Prostate gland (tissue), 2 donors: ENCODE measurements around the gene PBX3. TPM values are rescaled to one million over a fixed set of nuclear protein-coding genes. Genes with fewer than 3 reads are reported as not detected.

Experiments
- DNase-seq: peaks from one replicate; pipeline ENCODE4 v3.0.0-alpha.2; 2019; ENCODE audit warnings: low spot score
- H3K27ac ChIP-seq, 2 donors: fragments of 200-600 bp; sonication (generic); 2 replicates each; pipeline ENCODE4 v1.5.1; 2017 to 2019
- H3K27me3 ChIP-seq: fragments of 200-600 bp; sonication (generic); replicated peaks from 2 replicates; pipeline ENCODE4 v1.5.1; 2019; ENCODE audit not compliant: insufficient read depth
- H3K36me3 ChIP-seq, 2 donors: fragments of 200-600 bp; sonication (generic); 1 replicate in 1 of 2; 2 replicates in 1 of 2; pipeline versions ENCODE4 v1.5.1 to v1.8.1; 2017 to 2019
- H3K4me1 ChIP-seq: fragments of 200-600 bp; sonication (generic); replicated peaks from 2 replicates; pipeline ENCODE4 v1.5.1; 2019
- H3K4me3 ChIP-seq, 2 donors: fragments of 200-600 bp; sonication (generic); 2 replicates each; pipeline ENCODE4 v1.5.1; 2017 to 2019
- H3K9me3 ChIP-seq: fragments of 200-600 bp; sonication (generic); 2 replicates; pipeline ENCODE4 v1.5.1; 2017
- POLR2A ChIP-seq: fragments of 450-650 bp; IDR thresholded peaks from one replicate; pipeline ENCODE4 v1.6.1; 2016; ENCODE audit warnings: antibody characterized with exemption, mild to moderate bottlenecking
- POLR2AphosphoS5 ChIP-seq: sonication (generic); formaldehyde crosslinking; IDR thresholded peaks from one replicate; pipeline ENCODE4 v1.6.1; 2017; ENCODE audit warnings: antibody characterized with exemption
- WGBS: methylation state at CpG from one replicate; pipeline ENCODE4 v1.1.5; 2018; 5-methylcytosine and 5-hydroxymethylcytosine counted together
- intact Hi-C: fragments of 100-400 bp; cut with DNase I; formaldehyde crosslinking; loops from one replicate; pipeline ENCODE4 v1.14.2; 2022
- total RNA-seq, 2 donors: library from RNA; depleted of rRNA; stranded (reverse); fragments of >200 nt; gene quantifications; one replicate each; pipeline ENCODE4 v1.1.0, GENCODE V29; 2016
- TF ChIP-seq, protein P1 (sequence below), 4 experiments: fragments of 200-600 bp in 2 of 4; fragments of 450-650 bp in 2 of 4; sonication (generic) in 2 of 4; IDR thresholded peaks; 1 replicate in 3 of 4; 2 replicates in 1 of 4; pipeline ENCODE4 v1.5.1; 2016 to 2019; ENCODE audit warnings: antibody characterized with exemption in 4 of 4, mild to moderate bottlenecking in 2 of 4, moderate library complexity in 2 of 4

PBX3 gene
- total RNA-seq = 10 to 100 TPM; 48.5 to 77.6 TPM

GRCh38 chr9:125747053-125747764 lies at the start of gene PBX3:
Gene PBX3, plus strand, starts transcription at chr9:125747373.
- Histone ChIP-seq H3K27ac (peak within 1 kb of the TSS; percentile 91 to 92), H3K36me3 (no peaks in the 10 kb centered on the region), H3K4me1 (no peaks in the 10 kb centered on the region), H3K4me3 (peak within 1 kb of the TSS; percentile 84 to 85), H3K9me3 (no peaks in the 10 kb centered on the region), H3K27me3 (no peaks in the 10 kb centered on the region)
- peak; percentile 42 for DNase-seq
- WGBS = under 1% methylated on average over 67 of the region's 107 CpGs
- intact Hi-C loops = loop anchor here (2.0 to 10.0 kb wide), 5 partner anchors 40 to 342 kb away; partner anchors contain the start of gene MAPKAP1
- TF ChIP-seq POLR2AphosphoS5 (no peak), POLR2A (peak; percentile 22)
- TF ChIP-seq, protein P1, sequence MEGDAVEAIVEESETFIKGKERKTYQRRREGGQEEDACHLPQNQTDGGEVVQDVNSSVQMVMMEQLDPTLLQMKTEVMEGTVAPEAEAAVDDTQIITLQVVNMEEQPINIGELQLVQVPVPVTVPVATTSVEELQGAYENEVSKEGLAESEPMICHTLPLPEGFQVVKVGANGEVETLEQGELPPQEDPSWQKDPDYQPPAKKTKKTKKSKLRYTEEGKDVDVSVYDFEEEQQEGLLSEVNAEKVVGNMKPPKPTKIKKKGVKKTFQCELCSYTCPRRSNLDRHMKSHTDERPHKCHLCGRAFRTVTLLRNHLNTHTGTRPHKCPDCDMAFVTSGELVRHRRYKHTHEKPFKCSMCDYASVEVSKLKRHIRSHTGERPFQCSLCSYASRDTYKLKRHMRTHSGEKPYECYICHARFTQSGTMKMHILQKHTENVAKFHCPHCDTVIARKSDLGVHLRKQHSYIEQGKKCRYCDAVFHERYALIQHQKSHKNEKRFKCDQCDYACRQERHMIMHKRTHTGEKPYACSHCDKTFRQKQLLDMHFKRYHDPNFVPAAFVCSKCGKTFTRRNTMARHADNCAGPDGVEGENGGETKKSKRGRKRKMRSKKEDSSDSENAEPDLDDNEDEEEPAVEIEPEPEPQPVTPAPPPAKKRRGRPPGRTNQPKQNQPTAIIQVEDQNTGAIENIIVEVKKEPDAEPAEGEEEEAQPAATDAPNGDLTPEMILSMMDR (IDR thresholded peaks at IDR 0.05) = no peak

DNA sequence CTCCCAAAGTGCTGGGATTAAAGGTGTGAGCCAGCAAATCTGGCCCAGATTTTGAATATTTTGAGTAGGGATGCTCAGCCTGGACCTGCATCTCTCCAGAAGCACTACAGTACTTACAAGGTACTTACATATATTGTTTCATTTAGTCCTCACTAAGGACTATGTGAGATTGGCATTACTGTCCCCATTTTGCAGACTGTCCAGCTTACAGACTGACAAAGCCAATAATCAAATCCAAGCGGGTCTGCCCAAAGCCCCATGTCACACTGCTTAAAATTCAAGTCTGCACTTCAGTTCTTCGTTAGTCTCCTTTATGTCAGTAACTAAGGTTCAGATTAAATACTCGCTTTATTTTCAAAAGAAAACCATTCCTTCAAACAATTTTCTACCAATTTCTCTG lies 47.3 kb upstream of the PBX3 start:
- H3K36me3 ChIP-seq = no peaks in the 10 kb centered on the region
- intact Hi-C loops = no loop called here
- no peak for TF ChIP-seq POLR2AphosphoS5
- TF ChIP-seq POLR2A = no peak
- TF ChIP-seq, protein P1 (IDR thresholded peaks at IDR 0.05) = no peak
- H3K27ac ChIP-seq = no peak overlapping the region
- no peak for DNase-seq
- no peaks in the 10 kb centered on the region for H3K27me3 ChIP-seq
- H3K9me3 ChIP-seq = no peaks in the 10 kb centered on the region
- 93% methylated on average over 3 of the region's 3 CpGs for WGBS
- H3K4me1 ChIP-seq = no peaks in the 10 kb centered on the region
- no peak overlapping the region for H3K4me3 ChIP-seq

DNA sequence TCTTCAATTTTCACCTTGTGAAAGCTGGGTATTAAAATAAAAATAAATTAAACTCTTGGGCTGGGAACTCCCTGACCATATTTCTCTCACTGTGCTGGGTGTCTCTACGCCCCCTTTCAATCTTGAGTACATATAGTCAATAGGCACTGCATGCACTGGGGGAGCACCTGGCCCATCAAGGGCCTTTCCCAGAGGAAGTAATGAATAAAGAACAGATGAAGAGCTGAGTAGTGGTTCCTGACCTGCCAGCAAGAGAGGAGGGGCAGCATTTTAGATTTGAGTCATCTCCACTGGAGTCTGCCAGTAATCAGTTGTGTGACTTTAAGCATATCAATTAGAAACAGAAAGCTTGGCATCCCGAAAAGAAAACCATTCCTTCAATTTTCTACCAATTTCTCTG lies 46.4 kb upstream of the PBX3 start:
- 78% methylated on average over 2 of the region's 2 CpGs for WGBS
- H3K4me1 ChIP-seq = peaks cover 3% of the 10 kb centered on the region
- no peaks in the 10 kb centered on the region for H3K9me3 ChIP-seq
- intact Hi-C loops = no loop called here
- H3K27ac ChIP-seq = no peak overlapping the region
- DNase-seq = no peak
- H3K36me3 ChIP-seq = no peaks in the 10 kb centered on the region
- no peak overlapping the region for H3K4me3 ChIP-seq
- no peaks in the 10 kb centered on the region for H3K27me3 ChIP-seq
- TF ChIP-seq, protein P1 (IDR thresholded peaks at IDR 0.05) = no peak
- TF ChIP-seq POLR2A (no peak), POLR2AphosphoS5 (no peak)

- Histone ChIP-seq H3K27me3 (no peaks in the 10 kb centered on the region), H3K9me3 (no peaks in the 10 kb centered on the region), H3K27ac (no peak overlapping the region), H3K4me1 (peaks cover 7% of the 10 kb centered on the region), H3K36me3 (no peaks in the 10 kb centered on the region), H3K4me3 (no peak overlapping the region)
- 94% methylated on average over 6 of the region's 6 CpGs for WGBS
- intact Hi-C loops = no loop called here
- DNase-seq = no peak
- TF ChIP-seq, protein P1 (IDR thresholded peaks at IDR 0.05) = no peak
- TF ChIP-seq POLR2AphosphoS5 (no peak), POLR2A (no peak)
These were observed 45.8 kb upstream of the PBX3 start for GRCh38 chr9:125701351-125701750.

DNA sequence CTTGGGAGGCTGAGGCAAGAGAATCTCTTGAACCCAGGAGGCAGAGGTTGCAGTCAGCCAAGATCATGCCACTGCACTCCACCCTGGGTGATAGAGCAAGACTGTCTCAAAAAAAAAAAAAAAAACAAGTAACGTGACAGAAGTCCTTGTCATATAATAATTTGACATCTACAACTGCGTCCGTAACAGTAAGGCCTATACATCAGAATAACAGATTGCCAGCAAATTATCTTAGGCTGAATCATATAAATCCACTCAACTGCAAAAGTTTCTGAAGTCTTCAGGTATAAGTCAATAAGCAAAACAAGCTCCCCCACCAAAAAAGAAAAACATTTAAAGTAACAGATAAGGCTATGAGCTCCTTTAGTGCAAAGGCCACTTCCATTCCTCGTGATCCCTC lies 43.5 kb upstream of the PBX3 start:
- H3K27ac ChIP-seq = no peak overlapping the region
- H3K4me3 ChIP-seq = no peak overlapping the region
- no peaks in the 10 kb centered on the region for H3K27me3 ChIP-seq
- 87% methylated on average over 4 of the region's 4 CpGs for WGBS
- peaks cover 7% of the 10 kb centered on the region for H3K4me1 ChIP-seq
- intact Hi-C loops = no loop called here
- DNase-seq = no peak
- no peaks in the 10 kb centered on the region for H3K9me3 ChIP-seq
- TF ChIP-seq POLR2A (no peak), POLR2AphosphoS5 (no peak)
- TF ChIP-seq, protein P1 (IDR thresholded peaks at IDR 0.05) = no peak
- no peaks in the 10 kb centered on the region for H3K36me3 ChIP-seq
